GM18508 (cell line): ENCODE measurements around the gene NBEAL2.

Experiments
- ATAC-seq: cut with Tn5 transposase; IDR thresholded peaks from one replicate; pipeline ENCODE4 v1.9.1; 2021; ENCODE audit warnings: moderate number of reproducible peaks; ENCODE audit not compliant: insufficient read depth, unreplicated experiment

The NBEAL2 gene

DNA sequence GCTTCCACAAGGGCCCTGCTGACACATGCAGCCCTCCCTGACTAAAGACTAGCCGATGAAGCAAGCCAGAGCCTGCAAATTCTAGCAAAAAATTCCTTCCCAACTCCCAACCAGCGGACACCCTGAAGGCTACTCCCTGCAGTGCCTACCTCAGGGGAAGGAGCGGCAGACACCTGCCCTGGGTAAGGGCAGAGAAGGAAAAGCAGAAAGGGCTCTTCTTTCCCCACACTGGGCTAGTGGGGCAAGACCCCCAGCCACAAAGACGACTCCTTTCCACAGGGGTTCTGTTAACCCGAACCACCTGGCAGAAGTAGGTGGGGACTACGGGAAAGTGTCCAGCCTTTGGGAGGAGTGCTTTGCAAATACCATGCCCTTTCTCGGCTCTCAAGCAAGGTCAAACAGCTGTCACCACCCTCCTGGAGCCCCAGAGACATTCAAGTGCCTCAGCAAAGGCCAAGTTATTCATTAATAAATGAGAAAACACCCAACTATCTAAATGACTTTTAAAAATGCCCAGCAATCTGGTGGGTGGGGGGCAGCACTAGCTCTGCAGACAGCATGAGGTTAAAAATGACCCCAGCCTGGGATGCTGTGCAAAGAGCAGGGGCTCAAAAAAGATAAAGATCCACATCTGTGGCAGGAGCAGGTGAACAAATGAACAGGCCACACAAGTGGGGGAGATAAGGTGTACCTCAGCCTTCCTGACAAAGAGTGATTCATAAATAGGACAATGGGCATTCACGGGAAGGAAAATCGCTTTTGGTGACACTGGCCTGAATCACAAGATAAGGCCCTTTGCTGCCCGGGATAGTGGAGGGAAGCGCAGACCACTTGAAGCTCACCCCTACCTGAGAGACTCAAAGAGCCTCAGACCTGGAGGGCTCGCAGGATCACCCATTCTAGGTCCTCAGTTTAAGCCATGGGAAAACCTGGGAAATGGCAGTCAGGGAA, 36.0 kb upstream of the NBEAL2 start:
- ATAC-seq = no peak

GRCh38 chr3:46944191-46944590, 35.3 kb upstream of the NBEAL2 start:
- no peak for ATAC-seq

DNA sequence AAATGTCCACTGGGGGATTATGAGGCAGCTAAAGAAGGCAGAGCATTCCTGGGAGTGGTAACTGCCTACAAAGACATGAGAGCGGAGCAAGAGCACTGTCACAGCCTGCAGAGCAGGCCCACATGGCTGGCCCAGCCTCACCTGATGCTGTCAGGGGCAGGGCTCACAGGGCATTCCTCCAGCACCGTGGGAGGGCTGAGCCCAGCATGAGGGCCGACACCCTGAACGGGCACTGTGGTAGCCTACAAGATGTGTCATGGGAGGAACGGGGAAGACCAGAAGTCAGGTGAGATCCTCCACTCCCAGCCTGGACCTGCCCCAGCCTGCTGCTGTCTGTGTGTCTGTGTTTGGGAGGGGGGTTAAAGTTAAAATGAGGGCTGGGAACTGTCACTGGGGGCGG, 33.0 kb upstream of the NBEAL2 start:
- no peak for ATAC-seq

GRCh38 chr3:46946856-46947545, 32.5 kb upstream of the NBEAL2 start:
- ATAC-seq = no peak

GRCh38 chr3:46947546-46947901, 31.9 kb upstream of the NBEAL2 start:
- no peak for ATAC-seq

- ATAC-seq = no peak
These were observed 31.3 kb upstream of the NBEAL2 start for GRCh38 chr3:46947981-46948791.

- no peak for ATAC-seq
These were observed 30.4 kb upstream of the NBEAL2 start for GRCh38 chr3:46948830-46949671.

DNA sequence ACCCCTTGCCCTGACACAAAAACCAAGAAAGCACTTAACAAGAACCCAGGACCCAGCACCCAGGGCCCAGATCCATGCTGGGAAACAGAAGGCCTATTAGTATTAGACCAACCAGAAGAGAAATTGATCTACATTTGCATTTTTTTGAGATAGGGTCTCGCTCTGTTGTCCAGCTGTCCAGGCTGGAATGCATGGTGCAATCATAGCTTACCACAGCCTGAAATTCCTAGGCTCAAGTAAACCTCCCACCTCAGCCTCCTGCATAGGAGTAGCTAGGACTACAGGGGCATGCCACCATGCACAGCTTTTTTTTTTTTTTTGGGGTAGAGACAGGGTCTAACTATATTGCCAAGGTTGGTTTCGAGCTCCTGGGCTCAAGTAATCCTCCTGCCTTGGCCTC, 29.3 kb upstream of the NBEAL2 start:
- ATAC-seq = no peak

DNA sequence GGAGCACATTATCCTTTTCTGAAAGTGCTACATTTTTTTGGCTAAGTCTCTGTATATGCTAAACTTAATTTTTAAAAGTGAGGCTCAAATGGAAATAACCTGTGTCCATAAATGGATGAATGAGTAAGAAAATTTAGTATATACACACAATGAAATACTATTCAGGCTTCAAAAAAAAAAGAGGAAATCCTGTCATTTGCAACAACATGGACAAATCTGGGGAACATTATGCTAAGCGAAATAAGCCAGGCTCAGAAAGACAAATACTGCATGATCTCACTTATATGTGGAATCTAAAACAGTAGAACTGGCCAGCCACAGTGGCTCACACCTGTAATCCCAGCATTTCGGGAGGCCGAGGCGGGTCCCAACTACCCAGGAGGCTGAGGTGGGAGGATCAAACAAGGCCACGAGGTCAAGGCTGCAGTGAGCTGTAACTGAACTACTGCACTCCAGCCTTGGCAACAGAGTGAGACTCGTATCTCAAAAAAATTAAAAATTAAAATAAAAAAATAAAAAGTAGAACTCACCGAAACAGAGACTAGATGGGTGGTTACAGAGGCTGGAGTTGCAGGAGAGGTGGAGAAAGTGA, 28.7 kb upstream of the NBEAL2 start:
- ATAC-seq = no peak

DNA sequence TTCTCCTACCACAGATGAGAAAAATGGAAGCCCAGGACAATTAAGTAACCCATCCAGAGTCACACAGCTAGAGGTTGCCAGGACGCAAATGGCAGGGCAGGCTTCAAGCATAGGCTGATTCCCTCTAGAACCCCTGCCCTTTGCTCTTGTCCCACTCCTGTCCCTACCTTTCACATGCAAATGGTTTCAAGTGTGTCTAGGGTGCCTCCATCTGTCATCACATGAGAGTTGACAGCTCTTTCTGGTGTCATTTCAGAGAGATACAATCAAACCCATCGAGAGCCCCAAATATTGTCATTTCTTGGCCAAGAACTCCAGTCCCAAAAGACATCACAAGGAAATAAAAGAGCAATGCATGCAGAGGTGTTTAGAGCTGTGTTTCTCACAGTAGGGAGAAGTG, 26.7 kb upstream of the NBEAL2 start:
- no peak for ATAC-seq

- ATAC-seq = no peak
These were observed 26.0 kb upstream of the NBEAL2 start for GRCh38 chr3:46953234-46954010.

GRCh38 chr3:46954178-46954577, 25.3 kb upstream of the NBEAL2 start:
- no peak for ATAC-seq

DNA sequence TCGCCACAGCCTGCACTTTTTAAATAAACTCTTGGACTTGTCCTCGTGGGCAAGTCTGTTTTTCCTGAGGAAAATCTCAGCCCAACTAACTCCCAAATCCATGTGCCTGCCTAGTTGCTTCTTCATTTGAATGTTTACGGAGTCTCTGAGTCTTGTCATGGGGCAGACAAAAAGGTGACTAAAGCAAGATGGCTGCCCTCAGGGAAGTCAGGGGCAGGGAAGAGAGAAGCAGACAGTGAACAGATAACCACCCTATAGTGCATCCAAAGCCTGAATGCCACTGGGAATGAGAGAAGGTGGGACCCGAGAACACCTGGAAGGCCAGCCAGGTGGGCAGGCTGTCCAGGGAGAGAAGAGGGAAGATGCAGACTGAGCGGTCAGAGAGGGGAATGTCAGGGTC, 24.3 kb upstream of the NBEAL2 start:
- ATAC-seq = no peak

GRCh38 chr3:46955801-46956259, 23.6 kb upstream of the NBEAL2 start:
- no peak for ATAC-seq

- no peak for ATAC-seq
These were observed 22.2 kb upstream of the NBEAL2 start for GRCh38 chr3:46957092-46957820.

DNA sequence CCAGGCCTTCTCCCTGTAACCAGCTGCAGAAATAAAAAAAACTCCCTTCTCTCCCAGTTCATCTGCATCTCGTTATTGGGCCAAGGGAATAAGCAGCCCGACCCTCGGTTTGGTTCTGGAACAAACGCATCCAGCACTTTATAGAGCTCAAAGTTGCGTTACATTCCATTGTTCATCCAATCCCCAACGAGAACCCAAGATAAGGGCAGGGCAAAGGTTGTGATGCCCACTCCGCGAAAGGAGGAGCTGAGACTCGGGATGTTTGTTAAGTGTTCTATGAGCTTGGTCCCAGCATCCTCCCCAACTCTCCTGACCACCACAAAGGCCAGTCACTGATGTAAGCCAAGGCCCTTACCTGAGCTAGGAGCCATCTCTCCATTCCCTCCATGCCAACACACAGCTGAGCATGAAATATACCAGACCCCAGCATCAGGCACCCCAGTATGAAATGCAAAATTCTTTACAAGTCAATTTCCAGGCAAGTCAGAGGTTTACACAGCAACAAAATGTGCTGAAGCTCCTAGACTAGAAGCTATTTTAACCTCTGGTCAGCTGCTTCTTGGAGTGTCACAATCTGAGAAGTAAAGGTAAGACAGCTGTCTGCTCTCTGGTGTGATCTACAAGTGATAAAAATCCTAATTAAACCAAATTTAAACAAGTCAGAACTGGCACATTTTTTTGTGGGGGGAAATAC, 20.9 kb upstream of the NBEAL2 start:
- ATAC-seq = no peak

DNA sequence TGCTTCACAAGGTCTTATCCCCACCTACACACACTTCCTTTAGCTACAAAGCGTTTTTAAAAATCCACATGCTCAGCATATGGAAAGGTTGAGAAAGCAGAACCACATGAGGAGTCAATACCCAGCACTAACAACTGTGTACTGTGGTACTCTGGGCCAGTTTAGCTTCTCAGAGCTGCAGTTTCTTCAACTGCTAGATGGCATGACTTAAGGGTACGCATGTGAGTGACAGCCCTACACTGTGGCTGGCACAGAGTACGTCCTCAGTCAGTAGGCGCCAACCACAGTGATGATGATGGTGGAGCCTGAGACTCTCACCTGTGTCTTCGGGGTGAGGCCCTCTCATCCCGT, 20.3 kb upstream of the NBEAL2 start:
- ATAC-seq = no peak
